Placental epithelial cell (primary cell): ENCODE data around the gene ACSBG1. TPM values are rescaled to one million over a fixed set of nuclear protein-coding genes. Genes with fewer than 3 reads are reported as not detected.

Experiments
- total RNA-seq: library from RNA; depleted of rRNA; stranded (reverse); fragments of >200 nt; gene quantifications from 2 replicates; pipeline ENCODE4 v1.2.3, GENCODE V29; 2012

The ACSBG1 gene
- total RNA-seq: 1.2 TPM in 1 of 2 replicates, not detected in the other

GRCh38 chr15:78234515-78235040 lies at the start of gene ACSBG1:
Gene ACSBG1, minus strand, starts transcription at chr15:78234565. Its CDS starts 64 bp downstream, at chr15:78234501.

GRCh38 chr15:78264304-78265136 lies 30.2 kb upstream of the ACSBG1 start, which contains the start of gene DNAJA4:
Gene DNAJA4, plus strand, starts transcription at chr15:78264562. Its CDS starts 202 bp downstream, at chr15:78264764.

GRCh38 chr15:78149068-78149804 lies 85.1 kb downstream of the ACSBG1 start, which contains the start of gene IDH3A:
Gene IDH3A, plus strand, starts transcription at chr15:78149362. Its CDS starts 42 bp downstream, at chr15:78149404.

GRCh38 chr15:78131295-78132061 lies 102.9 kb downstream of the ACSBG1 start, which contains the start of gene CIB2:
Gene CIB2, minus strand, starts transcription at chr15:78131445. Its CDS starts 230 bp downstream, at chr15:78131215.

Other genes starting within 250 kb of the ACSBG1 start
- gene TBC1D2B, start 156.9 kb downstream of the ACSBG1 start, total RNA-seq: 45.7 and 49.5 TPM in 2 replicates
- not detected in 2 replicates for gene SH2D7, start 142.0 kb downstream of the ACSBG1 start, total RNA-seq
- 22.4 and 23.6 TPM in 2 replicates for gene CIB2, start 103.1 kb downstream of the ACSBG1 start, total RNA-seq
- 14.9 and 40.2 TPM in 2 replicates for gene IDH3A, start 85.2 kb downstream of the ACSBG1 start, total RNA-seq
- gene DNAJA4, start 30.0 kb upstream of the ACSBG1 start, total RNA-seq: 22.0 and 22.9 TPM in 2 replicates
- 115 and 126 TPM in 2 replicates for gene SKIC8, start 65.0 kb upstream of the ACSBG1 start, total RNA-seq
- not detected in 2 replicates for gene CRABP1, start 105.8 kb upstream of the ACSBG1 start, total RNA-seq
- gene IREB2, start 203.7 kb upstream of the ACSBG1 start, total RNA-seq: 34.9 and 55.0 TPM in 2 replicates